Measurements from ENCODE around the gene NDUFS1.
A peak's percentile ranks its signal among the peaks of the same experiment; 100 is the strongest.
"Not testable (repeated sequence)": the region's sequence is repeated elsewhere in the genome, so short reads cannot be mapped to it uniquely, and the experiment has no call there.

Gene NDUFS1

DNA sequence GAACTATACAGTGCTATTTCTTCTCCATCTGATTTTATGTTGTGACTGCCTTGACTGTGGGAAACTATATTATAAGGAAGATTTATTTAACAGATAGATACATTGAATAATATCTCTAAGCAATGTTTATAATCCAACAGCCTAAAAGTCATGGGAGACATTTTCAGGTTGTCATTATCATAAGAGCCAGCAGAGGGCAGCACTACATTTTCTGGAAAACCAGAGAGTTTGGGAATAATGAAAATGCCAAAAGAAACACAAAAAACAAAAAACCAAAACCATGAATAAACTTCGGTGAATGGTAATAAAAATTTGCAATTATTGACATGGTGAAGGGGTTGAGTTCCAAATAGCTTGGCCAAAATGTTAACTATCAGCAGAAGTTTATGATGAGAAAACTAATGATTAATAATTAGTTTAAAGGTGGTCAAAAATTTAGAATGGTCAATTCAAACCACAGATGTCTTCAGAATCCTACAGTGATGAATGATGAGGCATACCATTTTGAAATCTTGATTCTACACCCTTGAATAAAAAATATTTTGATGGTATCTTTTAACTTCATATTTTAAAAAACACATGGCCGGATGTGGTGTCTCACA lies 5.1 kb upstream of the NDUFS1 start:
- Histone ChIP-seq H3F3A (ENCODE audit: insufficient read depth, low read length) (peaks cover 41% of the 10 kb centered on the region), H3K9me3 (replicated peaks; ENCODE audit: insufficient read depth, low read length) (no peaks in the 10 kb centered on the region), H3K9ac (ENCODE audit: low read length) (no peak overlapping the region), H3K4me3 (ENCODE audit: low read length) (no peak overlapping the region), H2AFZ (ENCODE audit: low read length) (no peak overlapping the region), H3K4me2 (ENCODE audit: low read depth, low read length) (no peak overlapping the region), H3K36me3 (replicated peaks; ENCODE audit: insufficient read depth, low read length) (peaks cover 5% of the 10 kb centered on the region; the same call in 1 of the 2 replicates), H3K27me3 (replicated peaks; ENCODE audit: insufficient read depth, low read length) (no peaks in the 10 kb centered on the region), H3K4me1 (ENCODE audit: low read length) (peaks cover 10% of the 10 kb centered on the region; the same call in 1 of the 2 replicates), H4K20me1 (ENCODE audit: insufficient read depth, low read length) (peaks cover 8% of the 10 kb centered on the region; the same call in 1 of the 2 replicates), H3K79me2 (ENCODE audit: low read length) (peaks cover 37% of the 10 kb centered on the region), H3K27ac (ENCODE audit: low read length) (no peak overlapping the region), H3K9me2 (replicated peaks; ENCODE audit: insufficient read depth, low read length) (no peaks in the 10 kb centered on the region)
- no peak for TF ChIP-seq EZH2phosphoT487 (IDR thresholded peaks at IDR 0.05; ENCODE audit: low read length)
- TF ChIP-seq, protein P1, sequence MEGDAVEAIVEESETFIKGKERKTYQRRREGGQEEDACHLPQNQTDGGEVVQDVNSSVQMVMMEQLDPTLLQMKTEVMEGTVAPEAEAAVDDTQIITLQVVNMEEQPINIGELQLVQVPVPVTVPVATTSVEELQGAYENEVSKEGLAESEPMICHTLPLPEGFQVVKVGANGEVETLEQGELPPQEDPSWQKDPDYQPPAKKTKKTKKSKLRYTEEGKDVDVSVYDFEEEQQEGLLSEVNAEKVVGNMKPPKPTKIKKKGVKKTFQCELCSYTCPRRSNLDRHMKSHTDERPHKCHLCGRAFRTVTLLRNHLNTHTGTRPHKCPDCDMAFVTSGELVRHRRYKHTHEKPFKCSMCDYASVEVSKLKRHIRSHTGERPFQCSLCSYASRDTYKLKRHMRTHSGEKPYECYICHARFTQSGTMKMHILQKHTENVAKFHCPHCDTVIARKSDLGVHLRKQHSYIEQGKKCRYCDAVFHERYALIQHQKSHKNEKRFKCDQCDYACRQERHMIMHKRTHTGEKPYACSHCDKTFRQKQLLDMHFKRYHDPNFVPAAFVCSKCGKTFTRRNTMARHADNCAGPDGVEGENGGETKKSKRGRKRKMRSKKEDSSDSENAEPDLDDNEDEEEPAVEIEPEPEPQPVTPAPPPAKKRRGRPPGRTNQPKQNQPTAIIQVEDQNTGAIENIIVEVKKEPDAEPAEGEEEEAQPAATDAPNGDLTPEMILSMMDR (IDR thresholded peaks at IDR 0.05; ENCODE audit: low read length): peak; percentile 77
- peak; percentile 30 for DNase-seq

DNA sequence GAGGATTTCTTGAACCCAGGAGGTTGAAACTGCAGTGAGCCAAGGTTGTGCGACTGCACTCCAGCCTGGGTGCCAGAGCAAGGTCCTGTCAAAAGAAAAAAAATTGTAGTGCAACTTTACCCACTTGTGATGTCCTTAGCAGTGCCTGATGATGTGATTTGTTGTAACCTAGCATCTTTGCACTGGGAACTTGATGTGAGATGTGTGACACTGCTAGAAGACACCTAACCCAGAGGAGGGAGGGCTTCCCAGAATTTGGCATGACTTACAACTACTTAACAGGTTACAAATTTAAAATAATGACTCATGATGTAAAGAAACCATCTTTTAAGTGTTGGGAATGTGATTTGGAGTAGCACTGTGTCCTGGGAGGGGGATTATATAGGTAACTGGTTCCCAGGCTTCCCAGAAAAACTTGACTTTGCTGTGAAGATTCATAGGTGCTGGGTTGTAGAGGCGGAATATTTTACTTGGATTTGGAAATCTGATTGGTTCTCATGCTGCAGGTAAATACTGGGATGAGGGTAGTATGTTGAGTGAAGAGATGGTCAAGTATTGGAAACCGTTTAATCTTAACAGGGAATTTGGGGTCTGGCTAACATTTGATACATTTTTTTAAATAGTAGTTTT lies 4.1 kb upstream of the NDUFS1 start:
- no peak overlapping the region for H2AFZ ChIP-seq (ENCODE audit: low read length)
- TF ChIP-seq EZH2phosphoT487 (IDR thresholded peaks at IDR 0.05; ENCODE audit: low read length): no peak
- TF ChIP-seq EZH2 (optimal IDR thresholded peaks at IDR 0.05; ENCODE audit: low read depth, low read length): no peak
- TF ChIP-seq, protein P1 (IDR thresholded peaks at IDR 0.05; ENCODE audit: low read length): no peak
- peaks cover 8% of the 10 kb centered on the region; the same call in 1 of the 2 replicates for H4K20me1 ChIP-seq (ENCODE audit: insufficient read depth, low read length)
- peaks cover 5% of the 10 kb centered on the region; the same call in 1 of the 2 replicates for H3K36me3 ChIP-seq (replicated peaks; ENCODE audit: insufficient read depth, low read length)
- peaks cover 10% of the 10 kb centered on the region; the same call in 1 of the 2 replicates for H3K4me1 ChIP-seq (ENCODE audit: low read length)
- no peaks in the 10 kb centered on the region for H3K9me2 ChIP-seq (replicated peaks; ENCODE audit: insufficient read depth, low read length)
- no peaks in the 10 kb centered on the region for H3K27me3 ChIP-seq (replicated peaks; ENCODE audit: insufficient read depth, low read length)
- H3K9me3 ChIP-seq (replicated peaks; ENCODE audit: insufficient read depth, low read length): no peaks in the 10 kb centered on the region
- H3K4me2 ChIP-seq (ENCODE audit: low read depth, low read length): no peak overlapping the region
- peaks cover 41% of the 10 kb centered on the region for H3F3A ChIP-seq (ENCODE audit: insufficient read depth, low read length)
- H3K27ac ChIP-seq (ENCODE audit: low read length): no peak overlapping the region
- no peak overlapping the region for H3K9ac ChIP-seq (ENCODE audit: low read length)
- peaks cover 47% of the 10 kb centered on the region for H3K79me2 ChIP-seq (ENCODE audit: low read length)
- DNase-seq: no peak
- no peak overlapping the region for H3K4me3 ChIP-seq (ENCODE audit: low read length)

DNA sequence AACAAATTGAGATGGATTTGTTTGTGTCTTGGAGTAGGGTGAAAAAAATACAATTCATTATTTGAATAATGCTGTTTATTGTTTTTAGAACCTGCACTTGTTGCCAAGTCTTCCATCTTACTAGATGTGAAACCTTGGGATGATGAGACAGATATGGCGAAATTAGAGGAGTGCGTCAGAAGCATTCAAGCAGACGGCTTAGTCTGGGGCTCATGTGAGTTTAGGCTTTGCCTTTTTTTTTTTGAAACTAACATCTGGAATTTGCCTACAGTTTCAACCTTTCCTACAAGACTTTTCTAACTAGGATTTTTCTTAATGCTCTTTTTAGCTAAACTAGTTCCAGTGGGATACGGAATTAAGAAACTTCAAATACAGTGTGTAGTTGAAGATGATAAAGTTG lies 3.2 kb upstream of the NDUFS1 start:
- H2AFZ ChIP-seq (ENCODE audit: low read length); H3K27me3 ChIP-seq (replicated peaks; ENCODE audit: insufficient read depth, low read length); H3K4me3 ChIP-seq (ENCODE audit: low read length); DNase-seq; H3K4me2 ChIP-seq (ENCODE audit: low read depth, low read length); H3K9me3 ChIP-seq (replicated peaks; ENCODE audit: insufficient read depth, low read length); H4K20me1 ChIP-seq (ENCODE audit: insufficient read depth, low read length); H3K27ac ChIP-seq (ENCODE audit: low read length); H3K4me1 ChIP-seq (ENCODE audit: low read length); H3K9ac ChIP-seq (ENCODE audit: low read length); H3K36me3 ChIP-seq (replicated peaks; ENCODE audit: insufficient read depth, low read length); H3K9me2 ChIP-seq (replicated peaks; ENCODE audit: insufficient read depth, low read length): not testable (repeated sequence)
- Histone ChIP-seq H3F3A (ENCODE audit: insufficient read depth, low read length) (peaks cover 41% of the 10 kb centered on the region), H3K79me2 (ENCODE audit: low read length) (peaks cover 56% of the 10 kb centered on the region)

DNA sequence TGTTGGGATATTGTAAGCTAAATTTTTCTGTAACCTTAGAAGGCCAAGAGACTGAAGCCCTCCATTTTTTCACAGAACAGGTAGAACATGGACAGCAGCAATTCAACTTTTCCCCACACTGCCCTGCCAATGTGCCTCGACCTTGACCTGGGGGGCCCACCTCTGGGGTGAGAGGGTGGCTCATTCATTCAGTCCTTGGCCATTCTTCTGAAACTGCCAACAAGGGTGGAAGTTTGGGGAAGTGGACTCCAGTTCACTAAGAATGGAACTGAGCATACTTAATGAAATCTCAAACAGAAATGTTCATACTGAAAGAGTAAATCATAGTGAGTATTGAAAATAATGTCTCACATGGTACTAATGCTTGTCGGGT lies 1.5 kb upstream of the NDUFS1 start:
- no peaks in the 10 kb centered on the region for H3K9me3 ChIP-seq (replicated peaks; ENCODE audit: insufficient read depth, low read length)
- no peak overlapping the region for H2AFZ ChIP-seq (ENCODE audit: low read length)
- peaks cover 71% of the 10 kb centered on the region for H3K79me2 ChIP-seq (ENCODE audit: low read length)
- peaks cover 8% of the 10 kb centered on the region; the same call in 1 of the 2 replicates for H4K20me1 ChIP-seq (ENCODE audit: insufficient read depth, low read length)
- peak overlapping the region; percentile 83 for H3K4me2 ChIP-seq (ENCODE audit: low read depth, low read length)
- no peak for DNase-seq
- H3K9ac ChIP-seq (ENCODE audit: low read length): peak overlapping the region; percentile 98
- no peaks in the 10 kb centered on the region for H3K9me2 ChIP-seq (replicated peaks; ENCODE audit: insufficient read depth, low read length)
- peaks cover 13% of the 10 kb centered on the region; the same call in 1 of the 2 replicates for H3K4me1 ChIP-seq (ENCODE audit: low read length)
- H3K27me3 ChIP-seq (replicated peaks; ENCODE audit: insufficient read depth, low read length): no peaks in the 10 kb centered on the region
- peaks cover 5% of the 10 kb centered on the region; the same call in 1 of the 2 replicates for H3K36me3 ChIP-seq (replicated peaks; ENCODE audit: insufficient read depth, low read length)
- H3K4me3 ChIP-seq (ENCODE audit: low read length): peak overlapping the region; percentile 92
- TF ChIP-seq, protein P1 (IDR thresholded peaks at IDR 0.05; ENCODE audit: low read length): no peak
- TF ChIP-seq EZH2phosphoT487 (IDR thresholded peaks at IDR 0.05; ENCODE audit: low read length) (no peak), EZH2 (optimal IDR thresholded peaks at IDR 0.05; ENCODE audit: low read depth, low read length) (no peak)
- peak overlapping the region; percentile 86; the same call in 1 of the 2 replicates for H3K27ac ChIP-seq (ENCODE audit: low read length)
- H3F3A ChIP-seq (ENCODE audit: insufficient read depth, low read length): peaks cover 41% of the 10 kb centered on the region

Measured in MM.1S (cell line).